ENCODE results near the gene SPINDOC.
A peak's percentile ranks its signal among the peaks of the same experiment; 100 is the strongest.

SPINDOC gene

DNA sequence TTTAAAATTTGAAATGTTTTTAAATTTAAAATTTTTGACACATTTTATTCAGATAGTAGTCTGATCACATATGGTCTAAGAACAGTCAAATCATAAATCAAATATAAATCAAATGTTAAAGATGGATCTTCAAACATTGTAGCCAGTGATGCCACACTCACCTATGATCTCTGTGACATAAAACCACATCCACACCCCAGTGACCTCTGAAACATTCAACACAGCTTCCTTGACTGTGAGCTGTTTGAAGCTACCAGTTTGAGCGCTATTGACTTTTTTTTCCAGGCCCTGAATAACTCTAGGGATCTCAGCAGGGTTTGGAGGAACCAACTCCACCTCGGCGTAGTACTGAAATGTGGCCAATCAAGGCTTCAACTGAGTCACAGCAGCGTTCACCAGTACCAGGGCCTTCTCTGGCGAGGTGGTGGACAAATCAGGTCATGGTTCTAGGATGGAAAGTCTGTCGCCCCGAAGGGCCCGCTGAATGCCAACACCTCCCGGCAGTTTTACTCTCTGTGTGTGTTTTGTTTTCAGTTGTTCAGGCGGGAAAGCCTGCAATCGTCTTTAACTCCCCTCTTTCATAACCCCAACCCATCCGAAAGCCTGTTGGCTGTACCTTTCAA, 21.4 kb downstream of the SPINDOC start:
- no peak for DNase-seq (ENCODE audit: low spot score)

DNA sequence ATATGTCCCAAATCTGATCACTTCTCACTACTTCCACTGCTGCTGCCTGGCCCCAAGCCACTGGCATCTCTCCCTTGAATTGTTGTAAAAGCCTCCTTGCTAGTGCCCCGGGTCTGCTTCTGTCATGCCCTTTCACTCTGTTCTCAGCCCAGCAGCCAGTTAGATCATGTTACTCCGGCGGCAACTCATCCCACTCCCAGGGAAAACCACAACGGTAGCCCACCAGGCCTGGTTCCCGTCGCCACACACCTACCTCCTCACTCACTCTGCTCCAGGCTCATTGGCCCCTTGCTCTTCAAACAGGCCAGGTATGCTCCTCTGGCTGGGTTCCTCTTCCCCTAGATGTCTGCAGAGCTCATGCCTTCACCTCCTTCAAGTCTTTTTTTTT, 21.9 kb downstream of the SPINDOC start:
- DNase-seq (ENCODE audit: low spot score) = no peak

DNA sequence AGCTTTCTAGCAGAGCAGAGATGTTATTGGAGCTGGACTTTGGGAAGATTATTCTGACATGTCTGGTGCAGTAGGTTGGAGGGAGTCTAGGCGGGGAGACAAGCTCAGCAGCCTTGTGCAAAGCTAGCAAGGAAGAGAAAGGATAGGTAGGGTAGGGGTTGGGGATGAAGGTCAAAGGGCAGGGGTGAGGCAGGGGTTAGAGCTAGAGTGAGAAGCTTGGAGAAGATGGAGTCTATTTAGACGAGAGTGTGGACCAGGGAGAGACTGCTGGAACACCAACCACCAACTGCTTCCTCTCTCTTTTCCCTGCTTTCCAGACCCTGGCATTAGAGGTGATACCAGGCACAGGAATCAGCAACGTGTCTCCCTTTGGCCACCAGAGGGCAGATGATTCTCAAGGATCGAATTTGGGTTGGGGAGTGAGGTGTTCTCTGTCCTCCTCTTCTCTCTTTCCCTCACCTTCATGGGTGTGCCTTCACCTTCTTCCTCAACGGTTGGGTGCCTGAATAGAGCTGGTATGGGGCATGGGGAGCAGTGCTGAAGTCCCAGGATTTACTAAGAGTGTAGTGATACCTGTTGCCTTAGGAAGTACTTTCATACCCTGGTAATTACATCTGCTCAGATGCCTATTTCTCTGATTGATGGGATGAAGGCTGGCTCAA, 23.9 kb downstream of the SPINDOC start:
- peak; percentile 84 for DNase-seq (ENCODE audit: low spot score)

DNA sequence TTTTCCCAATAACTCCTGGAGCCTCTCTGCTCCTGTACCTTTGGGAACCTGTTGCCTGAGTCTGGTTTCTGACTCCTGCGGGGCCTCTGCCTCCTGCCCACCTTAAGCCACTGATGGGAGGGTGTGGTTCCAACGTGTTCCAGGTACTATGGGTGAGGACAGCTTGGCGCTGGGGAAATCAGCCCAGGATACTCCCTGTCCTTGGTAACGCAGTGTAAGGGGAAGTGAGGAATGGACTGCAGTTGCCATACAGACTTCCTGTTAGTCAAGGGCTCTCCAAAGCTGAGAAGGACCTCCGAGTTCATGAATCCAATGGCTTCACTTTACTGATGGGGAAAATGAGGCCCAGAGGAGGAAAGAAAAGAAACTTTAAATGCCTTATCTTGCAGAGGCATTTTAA, 24.5 kb downstream of the SPINDOC start:
- no peak for DNase-seq (ENCODE audit: low spot score)

DNA sequence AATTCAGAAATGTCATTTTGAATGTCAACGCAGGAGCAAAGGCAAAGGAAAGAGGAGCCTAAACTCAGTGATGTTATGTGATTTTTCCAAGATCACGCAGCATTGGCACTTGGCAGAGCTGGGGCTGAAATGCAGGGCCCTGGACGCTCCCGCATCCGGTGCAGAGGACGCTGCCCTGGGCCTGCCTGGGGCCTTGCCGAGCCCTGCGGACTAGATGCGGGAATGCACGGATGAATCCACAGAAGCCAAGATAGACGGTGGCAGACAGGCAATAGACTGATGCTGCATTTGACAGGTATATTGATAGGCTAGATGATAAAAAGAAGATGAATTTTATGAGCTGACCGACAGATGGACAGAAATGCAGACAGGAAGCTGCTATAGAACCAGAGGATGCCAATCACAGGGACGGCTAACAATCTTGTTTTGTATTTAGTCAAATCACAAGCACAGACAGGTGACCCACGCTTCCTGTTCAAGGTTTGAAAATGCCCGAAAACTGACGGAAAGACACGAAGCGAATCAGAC, 25.0 kb downstream of the SPINDOC start:
- no peak for DNase-seq (ENCODE audit: low spot score)

DNA sequence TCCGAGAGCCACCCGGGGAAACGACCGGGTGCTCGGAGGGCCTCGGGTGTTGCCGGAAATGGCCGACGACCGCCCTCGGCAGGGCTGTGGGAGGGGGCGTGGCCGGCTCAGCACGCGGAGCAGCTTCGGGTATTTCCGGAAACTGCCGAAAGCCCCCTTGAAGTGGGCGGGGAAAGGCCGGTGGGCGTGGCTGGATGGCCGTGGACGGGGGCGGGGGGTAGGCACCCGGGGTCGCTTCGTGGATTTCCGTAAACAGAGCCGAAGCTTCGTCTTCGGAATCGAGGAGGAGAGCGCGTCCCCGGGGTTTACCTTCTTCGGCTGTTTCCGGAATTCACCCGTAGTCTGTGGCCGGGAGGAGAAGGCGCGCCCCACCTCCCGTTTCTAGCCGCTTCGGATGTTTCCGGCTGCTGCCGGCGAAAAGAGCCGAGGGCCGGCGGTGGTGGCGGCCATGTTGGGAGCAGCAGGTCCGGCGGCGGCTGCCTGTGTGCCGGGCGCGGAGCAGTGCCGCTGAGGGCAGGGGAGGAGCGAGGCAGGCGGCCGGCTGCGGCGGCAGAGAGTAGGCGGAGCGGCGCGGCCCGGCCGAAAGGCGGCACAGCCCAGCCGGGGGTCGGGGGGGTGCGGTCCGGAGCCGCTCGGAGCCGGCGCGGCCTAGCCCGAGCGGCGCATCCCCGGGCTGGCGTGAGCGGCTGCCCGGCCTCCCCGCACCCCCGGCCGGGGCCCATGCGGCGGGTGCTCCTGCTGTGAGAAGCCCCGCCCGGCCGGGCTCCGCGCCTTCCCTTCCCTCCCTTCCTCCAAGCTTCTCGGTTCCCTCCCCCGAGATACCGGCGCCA, 25.6 kb downstream of the SPINDOC start, which contains the start of gene MARK2:
TSS of gene MARK2 (plus strand) at position 433 of the 830 bp plus-strand sequence. CDS start at position 830, 397 bp downstream.
- peak; percentile 99 for DNase-seq (ENCODE audit: low spot score)

DNA sequence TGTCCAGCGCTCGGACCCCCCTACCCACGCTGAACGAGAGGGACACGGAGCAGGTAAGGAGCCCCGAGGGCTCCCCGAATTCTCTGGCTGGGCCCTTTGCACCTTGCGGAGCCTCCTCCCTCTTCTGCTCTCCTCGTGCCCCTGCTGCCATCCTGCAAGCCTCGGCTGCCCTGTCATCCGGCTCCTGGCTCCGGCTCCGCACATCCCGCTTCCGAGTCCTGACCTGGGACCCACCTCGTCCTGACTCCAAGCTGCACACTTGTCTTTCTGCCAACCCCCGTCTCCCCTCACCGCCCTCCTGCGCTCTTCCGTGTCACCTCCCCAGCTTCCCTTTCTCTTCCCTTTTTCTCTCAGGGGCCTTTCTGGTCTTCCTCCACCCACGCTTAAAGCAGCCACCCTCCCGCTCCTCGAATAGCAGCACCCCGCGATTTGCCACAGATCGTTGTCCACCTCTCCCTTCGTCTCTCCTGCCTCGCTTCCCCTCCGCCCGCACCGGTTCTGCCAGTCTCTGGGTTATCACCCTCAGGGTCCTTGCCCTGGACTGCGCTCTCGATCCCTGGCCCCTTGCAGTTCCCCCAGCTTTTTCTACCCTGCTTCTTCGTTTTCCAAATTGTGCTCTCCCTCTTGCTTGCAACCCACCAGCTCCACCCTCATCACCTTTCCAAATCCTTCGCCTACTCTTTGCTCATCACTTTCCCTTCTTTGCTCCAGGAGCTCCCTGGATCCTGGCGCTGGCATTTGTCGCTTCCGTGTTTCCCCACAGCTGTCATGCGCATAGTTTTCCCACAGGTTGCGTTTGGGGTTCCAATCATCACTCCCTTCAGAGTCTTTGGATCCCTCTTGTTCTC, 26.5 kb downstream of the SPINDOC start:
- DNase-seq (ENCODE audit: low spot score) = no peak

DNA sequence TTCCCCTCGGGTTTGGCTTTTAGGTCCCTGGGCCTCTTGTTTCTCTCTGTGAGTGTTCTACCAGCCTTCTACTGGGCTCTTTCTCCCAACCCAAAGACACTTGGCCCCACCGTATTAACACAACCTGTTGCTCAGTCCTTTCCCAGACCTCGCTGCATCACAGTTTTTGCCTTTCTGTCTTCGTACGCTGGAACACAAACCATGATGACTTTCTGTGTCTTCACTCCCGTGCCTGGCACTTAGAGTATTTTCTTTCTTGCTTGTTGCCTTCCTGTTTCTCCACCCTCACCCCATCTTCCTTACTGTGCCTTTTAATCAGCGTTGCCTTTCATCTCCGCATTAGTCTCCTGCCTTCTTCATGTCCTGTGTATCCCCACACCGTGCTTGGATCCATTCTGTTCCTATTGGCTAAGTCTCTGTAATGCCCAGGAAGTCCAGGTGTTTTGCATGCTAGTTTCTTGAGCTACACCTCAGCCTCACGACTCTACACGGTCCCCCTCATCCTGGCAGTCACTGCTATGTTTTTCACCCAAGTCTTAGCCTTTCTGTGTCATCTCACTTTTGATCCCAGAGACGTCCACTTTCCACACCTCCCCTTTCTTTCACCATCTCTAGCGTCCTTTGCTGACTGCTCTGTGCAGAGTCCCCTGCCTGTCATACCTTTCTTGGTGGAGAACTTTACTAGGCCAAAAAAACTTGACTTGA, 27.3 kb downstream of the SPINDOC start:
- no peak for DNase-seq (ENCODE audit: low spot score)

DNA sequence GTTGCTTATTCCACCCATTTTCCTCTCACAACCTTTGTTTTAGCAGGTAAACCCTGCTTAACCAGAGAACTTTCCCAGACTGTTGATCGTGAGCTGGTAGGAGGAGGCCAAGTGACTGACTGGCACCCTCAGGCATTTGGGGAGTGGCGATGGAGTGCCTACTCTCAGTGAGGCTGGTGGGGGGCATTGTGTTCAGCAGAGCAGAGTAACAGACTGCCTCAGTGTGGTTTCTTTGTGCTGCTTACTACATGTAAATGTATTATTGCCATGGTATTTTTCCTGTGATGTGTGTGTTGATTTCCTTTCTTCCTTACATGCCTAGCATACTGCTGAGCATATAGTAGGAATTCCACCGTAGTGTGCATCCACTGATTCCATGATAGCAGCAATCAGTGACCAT, 28.3 kb downstream of the SPINDOC start:
- DNase-seq (ENCODE audit: low spot score) = peak; percentile 39

DNA sequence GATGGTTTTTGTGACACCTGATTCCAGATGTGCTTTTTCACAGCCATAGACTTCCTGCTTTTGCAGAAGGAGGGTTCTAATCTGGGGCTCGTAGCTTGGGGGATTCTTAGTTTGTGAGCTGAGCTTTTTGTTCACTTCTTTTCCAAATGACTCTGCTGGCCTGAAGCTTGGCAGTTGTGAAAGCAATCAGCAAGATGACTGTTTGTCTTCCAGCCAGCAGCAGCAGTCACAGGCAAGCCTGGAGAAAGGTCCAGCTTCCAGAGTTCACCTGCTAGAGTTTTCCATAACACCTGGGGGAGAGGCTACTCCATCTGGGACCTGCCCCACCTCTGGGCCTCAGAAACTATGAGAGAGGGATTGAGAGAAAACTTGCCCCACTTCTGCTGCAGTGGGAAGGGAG, 29.8 kb downstream of the SPINDOC start:
- DNase-seq (ENCODE audit: low spot score) = no peak

DNA sequence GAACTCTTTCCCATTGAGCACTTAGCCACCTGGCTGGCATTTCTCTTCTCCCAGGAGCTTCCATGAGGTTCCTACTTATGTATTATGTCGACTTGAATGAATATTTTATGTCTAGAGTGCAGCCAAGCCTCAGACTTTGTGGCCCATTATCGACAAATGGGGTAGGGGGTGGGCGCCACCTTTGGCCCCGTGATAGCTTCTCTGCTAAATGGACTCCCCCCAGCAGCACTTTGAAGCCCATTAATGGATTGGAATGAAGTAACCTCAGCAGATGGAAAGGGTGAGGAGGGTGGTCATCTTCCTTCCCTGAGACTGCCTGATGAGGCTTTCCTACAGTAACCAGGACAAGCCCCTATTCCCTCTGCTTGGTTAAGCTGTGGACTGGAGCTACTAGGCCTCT, 31.6 kb downstream of the SPINDOC start:
- no peak for DNase-seq (ENCODE audit: low spot score)

DNA sequence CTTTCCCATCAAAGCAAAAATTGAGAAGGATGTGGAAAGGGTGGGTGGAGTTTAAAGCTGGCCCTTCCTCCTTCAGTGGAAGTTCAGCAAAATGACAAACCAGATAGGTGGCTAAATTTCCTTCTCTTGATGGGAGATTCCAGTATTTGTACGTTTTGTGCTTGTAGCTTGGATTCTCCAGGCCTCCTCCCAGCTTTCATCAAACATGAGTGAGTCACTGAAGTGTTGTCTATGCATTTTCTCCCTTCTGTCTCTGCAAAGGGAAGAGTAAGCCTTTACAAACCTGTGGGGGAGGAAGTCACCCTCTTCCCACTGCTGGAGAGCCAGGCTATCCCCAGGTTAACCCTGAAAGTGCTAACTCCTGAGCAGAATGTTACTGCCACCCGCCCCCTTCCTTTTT, 32.0 kb downstream of the SPINDOC start:
- peak; percentile 47 for DNase-seq (ENCODE audit: low spot score)

DNA sequence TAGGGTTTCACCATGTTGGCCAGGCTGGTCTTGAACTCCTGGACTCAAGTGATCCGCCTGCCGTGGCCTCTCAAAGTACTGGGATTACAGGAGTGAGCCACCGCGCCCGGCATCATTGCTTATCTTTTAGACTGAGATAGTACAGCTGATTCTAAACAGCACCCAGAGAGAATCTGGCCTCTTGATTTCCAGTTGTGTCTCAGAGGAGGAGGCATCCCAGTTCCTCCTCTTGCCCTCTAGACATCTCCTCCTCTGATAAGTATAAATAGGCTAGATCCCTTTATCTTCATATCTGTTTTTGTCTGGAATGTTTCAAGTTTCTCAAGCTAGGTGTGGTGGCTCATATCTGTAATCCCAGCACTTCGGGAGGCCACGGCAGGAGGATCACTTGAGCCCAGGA, 32.7 kb downstream of the SPINDOC start:
- DNase-seq (ENCODE audit: low spot score) = no peak

DNA sequence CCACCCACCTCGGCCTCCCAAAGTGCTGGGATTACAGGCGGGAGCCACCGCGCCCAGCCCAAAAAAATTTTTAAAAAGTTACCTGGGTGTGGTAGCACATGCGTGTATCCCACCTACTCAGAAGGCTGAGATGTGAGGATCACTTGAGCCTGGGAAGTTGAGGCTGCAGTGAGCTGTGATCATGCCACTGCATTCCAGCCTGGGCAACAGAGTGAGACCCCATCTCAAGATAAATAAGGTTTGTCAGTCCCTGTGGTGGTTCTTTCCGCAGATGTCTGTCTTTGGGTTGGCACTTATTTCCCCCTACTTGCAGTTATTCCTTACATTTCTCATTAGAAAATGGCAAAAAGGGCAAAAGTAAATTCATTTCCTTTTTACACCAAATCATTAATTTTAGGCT, 33.6 kb downstream of the SPINDOC start:
- DNase-seq (ENCODE audit: low spot score) = no peak

DNA sequence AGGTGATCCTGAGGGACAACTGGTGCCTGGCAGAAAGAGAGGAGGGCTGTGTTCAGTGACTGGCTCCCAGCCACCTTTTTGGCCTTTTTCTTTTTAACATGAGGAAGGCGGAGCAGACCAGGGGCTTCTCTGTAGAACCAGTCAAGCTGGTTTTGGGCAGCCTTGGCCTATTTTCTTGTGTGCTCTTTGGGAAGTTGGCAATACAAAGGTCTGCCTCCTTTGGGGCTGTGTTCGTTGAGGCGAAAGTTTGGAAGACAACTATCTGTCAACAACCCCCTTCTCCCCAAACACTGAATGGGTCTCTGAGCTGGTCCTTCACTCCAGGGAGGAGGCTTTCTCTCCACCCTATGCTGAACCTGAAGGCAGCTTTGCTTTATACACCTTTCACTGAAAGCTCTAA, 34.1 kb downstream of the SPINDOC start:
- no peak for DNase-seq (ENCODE audit: low spot score)

DNA sequence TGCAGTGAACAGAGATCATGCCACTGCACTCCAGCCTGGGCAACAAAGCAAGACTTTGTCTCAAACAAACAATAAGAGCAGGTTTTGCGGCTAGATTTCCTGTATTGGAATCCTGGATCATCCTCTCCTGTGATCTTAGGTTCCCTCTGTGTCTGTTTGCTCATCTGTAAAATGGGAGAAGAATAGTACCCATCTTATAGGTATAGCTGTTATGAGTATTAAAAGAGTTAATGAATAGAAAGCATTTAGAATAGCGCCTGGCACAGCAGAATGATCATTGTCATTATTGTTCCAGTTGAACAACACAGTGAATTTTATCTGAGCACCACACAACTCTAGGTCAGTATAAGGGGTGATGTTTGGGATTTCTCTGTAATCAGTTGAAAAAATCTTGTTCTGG, 36.4 kb downstream of the SPINDOC start:
- no peak for DNase-seq (ENCODE audit: low spot score)

DNA sequence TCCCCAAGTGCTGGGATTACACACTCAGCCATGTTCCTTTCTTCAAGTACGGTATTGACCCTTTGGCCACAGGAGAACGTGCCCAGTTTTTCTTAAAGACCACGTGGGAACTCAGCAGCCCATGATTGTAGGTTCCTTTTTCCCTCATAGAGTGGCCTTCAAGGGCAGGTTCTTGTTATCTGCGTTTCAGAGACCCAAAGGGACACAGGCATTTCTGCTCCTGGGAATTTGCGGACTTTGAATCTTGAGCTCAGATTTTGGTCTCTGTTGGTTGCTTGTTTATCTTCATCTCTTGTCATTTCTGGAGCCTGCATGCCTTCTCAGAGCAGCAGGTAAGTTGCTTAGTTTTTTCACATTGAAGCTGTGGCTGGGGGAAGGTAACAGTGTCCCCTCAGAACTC, 37.7 kb downstream of the SPINDOC start:
- no peak for DNase-seq (ENCODE audit: low spot score)

DNA sequence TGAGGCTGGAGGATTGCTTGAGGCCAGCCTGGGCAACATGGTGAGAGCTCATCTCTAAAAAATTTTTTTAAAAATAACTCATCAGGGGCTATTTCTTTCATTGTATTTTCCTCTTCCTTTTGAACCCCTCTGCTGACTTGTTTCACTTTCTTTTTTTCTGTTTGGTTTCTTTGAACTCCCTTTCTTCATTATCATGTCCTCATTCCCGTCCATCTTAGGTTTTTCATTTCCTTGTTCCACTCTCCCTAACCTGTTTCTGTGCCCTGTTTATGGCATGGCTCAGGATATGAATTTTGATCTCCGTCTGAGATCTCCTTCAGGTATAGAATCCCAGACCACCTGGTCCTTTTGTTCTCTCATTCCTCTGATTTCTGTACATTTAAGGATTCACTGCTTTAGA, 38.1 kb downstream of the SPINDOC start:
- no peak for DNase-seq (ENCODE audit: low spot score)

DNA sequence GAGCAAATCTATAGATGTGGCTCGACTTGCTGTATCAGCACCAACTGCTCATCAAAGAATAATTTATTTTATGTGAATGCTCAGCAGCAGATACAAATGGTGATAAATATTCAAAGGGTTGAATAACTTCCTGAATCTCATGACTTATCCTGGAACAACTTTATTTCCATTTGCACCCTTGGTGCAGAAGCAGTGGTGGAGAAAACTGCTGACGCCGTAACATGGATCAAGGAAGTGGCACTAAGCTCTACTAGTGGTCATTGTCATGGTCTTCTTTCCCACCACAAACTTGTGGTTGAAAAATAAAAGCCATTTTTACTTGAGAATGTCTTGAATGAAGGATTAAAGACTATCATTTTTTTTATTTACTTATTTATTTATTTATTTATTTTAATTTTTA, 40.2 kb downstream of the SPINDOC start:
- no peak for DNase-seq (ENCODE audit: low spot score)

DNA sequence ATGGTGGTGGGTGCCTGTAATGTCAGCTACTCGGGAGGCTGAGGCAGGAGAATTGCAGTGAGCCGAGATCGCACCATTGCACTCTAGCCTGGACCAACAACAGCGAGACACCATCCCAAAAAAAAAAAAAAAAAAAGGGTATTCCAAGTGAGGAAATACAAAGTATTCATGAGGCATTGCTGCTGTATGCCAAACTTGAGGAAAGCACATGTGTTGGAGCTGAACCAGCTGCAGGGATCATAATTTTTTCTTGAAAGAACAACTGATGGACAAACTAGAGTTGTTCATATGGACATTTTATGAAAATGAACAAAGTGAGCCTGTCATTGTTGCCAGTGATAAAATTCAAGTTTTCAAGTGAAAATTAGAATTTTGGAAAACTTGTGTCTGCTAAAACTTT, 41.4 kb downstream of the SPINDOC start:
- DNase-seq (ENCODE audit: low spot score) = no peak

DNA sequence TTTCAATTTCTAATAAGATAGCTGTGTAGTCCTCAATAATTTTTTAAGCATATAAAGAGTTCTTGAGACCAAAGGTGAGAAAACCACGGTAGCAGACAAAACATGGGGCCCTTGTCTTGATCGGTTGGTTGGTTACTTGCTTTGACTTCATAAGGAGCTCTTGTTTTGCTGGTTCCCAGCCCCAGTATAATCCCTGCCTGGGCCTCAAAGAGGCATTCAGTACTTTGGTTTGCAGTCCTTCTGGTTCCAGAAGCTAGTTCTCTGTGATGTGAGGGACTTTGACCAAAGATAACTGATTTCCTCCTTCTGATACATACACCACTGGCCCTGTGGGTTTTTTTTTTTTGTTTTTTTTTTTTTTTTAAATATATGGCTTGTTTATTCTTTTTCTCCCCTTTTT, 42.7 kb downstream of the SPINDOC start:
- no peak for DNase-seq (ENCODE audit: low spot score)
